ENCODE measurements around the gene FRG1. TPM values are rescaled to one million over a fixed set of nuclear protein-coding genes. Genes with fewer than 3 reads are reported as not detected.
"Not testable (repeated sequence)": the region's sequence is repeated elsewhere in the genome, so short reads cannot be mapped to it uniquely, and the experiment has no call there.

FRG1 gene
- polyA plus RNA-seq, 1 donor from 2014 or later = 104 TPM

DNA sequence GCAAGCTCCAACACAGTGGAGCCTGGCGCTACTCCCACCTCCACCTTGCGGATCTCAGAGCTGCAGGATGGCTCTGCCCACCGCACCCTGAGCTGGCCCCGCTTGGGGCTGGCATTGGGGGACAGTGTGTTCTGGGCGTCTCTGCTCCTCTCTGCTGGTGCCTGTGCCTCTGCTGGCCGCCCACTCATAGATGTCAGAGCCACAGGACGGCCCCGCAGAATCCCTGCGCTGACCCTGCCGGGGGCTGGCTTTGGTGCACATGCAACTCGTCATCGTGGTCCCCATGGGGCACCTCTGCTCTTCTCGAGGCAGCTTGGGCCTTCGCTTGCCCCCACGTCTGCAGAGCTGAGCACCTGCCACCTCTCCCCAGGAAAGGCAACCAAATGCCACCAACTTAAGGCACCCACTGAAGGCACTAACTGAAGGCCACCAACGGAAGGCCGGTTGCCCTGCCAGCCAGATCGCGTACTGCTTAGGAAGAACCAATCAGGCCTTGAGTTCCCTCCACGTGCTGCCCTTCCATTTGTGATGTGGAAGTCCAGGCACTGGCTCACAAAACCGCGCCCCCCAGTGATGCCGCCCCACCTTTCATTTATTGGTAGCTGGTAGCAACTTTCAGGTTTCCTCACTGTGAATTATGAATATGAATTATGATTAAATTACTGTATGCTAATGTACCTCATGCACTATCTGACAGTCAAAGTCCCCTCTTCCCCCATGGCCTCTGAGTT lies 23.3 kb upstream of the FRG1 start:
- TF ChIP-seq RAD21 (conservative IDR thresholded peaks at IDR 0.05) = no peak
- TF ChIP-seq, protein P1, sequence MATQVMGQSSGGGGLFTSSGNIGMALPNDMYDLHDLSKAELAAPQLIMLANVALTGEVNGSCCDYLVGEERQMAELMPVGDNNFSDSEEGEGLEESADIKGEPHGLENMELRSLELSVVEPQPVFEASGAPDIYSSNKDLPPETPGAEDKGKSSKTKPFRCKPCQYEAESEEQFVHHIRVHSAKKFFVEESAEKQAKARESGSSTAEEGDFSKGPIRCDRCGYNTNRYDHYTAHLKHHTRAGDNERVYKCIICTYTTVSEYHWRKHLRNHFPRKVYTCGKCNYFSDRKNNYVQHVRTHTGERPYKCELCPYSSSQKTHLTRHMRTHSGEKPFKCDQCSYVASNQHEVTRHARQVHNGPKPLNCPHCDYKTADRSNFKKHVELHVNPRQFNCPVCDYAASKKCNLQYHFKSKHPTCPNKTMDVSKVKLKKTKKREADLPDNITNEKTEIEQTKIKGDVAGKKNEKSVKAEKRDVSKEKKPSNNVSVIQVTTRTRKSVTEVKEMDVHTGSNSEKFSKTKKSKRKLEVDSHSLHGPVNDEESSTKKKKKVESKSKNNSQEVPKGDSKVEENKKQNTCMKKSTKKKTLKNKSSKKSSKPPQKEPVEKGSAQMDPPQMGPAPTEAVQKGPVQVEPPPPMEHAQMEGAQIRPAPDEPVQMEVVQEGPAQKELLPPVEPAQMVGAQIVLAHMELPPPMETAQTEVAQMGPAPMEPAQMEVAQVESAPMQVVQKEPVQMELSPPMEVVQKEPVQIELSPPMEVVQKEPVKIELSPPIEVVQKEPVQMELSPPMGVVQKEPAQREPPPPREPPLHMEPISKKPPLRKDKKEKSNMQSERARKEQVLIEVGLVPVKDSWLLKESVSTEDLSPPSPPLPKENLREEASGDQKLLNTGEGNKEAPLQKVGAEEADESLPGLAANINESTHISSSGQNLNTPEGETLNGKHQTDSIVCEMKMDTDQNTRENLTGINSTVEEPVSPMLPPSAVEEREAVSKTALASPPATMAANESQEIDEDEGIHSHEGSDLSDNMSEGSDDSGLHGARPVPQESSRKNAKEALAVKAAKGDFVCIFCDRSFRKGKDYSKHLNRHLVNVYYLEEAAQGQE (IDR thresholded peaks at IDR 0.05; ENCODE audit: borderline replicate concordance) = no peak
- no peak for TF ChIP-seq EP300 (conservative IDR thresholded peaks at IDR 0.05; ENCODE audit: poor library complexity, severe bottlenecking)
- TF ChIP-seq, protein P2, sequence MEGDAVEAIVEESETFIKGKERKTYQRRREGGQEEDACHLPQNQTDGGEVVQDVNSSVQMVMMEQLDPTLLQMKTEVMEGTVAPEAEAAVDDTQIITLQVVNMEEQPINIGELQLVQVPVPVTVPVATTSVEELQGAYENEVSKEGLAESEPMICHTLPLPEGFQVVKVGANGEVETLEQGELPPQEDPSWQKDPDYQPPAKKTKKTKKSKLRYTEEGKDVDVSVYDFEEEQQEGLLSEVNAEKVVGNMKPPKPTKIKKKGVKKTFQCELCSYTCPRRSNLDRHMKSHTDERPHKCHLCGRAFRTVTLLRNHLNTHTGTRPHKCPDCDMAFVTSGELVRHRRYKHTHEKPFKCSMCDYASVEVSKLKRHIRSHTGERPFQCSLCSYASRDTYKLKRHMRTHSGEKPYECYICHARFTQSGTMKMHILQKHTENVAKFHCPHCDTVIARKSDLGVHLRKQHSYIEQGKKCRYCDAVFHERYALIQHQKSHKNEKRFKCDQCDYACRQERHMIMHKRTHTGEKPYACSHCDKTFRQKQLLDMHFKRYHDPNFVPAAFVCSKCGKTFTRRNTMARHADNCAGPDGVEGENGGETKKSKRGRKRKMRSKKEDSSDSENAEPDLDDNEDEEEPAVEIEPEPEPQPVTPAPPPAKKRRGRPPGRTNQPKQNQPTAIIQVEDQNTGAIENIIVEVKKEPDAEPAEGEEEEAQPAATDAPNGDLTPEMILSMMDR (IDR thresholded peaks at IDR 0.05; ENCODE audit: poor library complexity, severe bottlenecking) = no peak
- Histone ChIP-seq H3K79me2 (replicated peaks; ENCODE audit: insufficient read depth, low read length) (no peaks in the 10 kb centered on the region), H3K9ac (ENCODE audit: low read length) (no peak overlapping the region), H2AFZ (ENCODE audit: low read depth, low read length) (no peak overlapping the region), H3K4me3 (ENCODE audit: low read length) (no peak overlapping the region), H3F3A (ENCODE audit: insufficient read depth, low read length, poor library complexity, severe bottlenecking) (no peaks in the 10 kb centered on the region), H3K9me2 (ENCODE audit: insufficient read depth, low read length) (no peaks in the 10 kb centered on the region), H3K9me3 (ENCODE audit: low read length) (no peaks in the 10 kb centered on the region), H3K4me2 (ENCODE audit: low read length) (no peak overlapping the region), H3K27me3 (ENCODE audit: insufficient read depth, low read depth, low read length) (no peaks in the 10 kb centered on the region), H3K27ac (ENCODE audit: low read length) (no peak overlapping the region), H3K36me3 (ENCODE audit: insufficient read depth, low read length) (no peaks in the 10 kb centered on the region), H4K20me1 (ENCODE audit: insufficient read depth) (no peaks in the 10 kb centered on the region)

DNA sequence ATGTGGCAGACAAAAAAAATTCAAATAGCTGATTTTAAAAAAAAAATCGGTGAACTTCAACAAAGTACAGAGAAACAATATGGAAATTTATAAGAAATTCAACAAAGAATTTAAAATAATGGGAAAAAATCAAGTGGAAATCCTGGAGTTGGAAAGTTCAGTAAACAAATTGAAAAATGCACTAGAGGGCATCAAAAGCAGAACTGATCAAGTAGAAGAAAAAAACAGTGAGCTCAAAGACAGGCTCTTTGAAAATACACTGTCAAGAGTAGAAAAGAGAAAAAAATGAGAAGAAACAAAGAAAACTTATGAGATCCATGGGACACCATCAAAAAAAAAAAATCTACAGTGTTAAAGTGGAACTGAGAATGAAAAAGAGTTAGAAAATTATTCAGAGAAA lies 19.6 kb upstream of the FRG1 start:
- no peak overlapping the region for H2AFZ ChIP-seq (ENCODE audit: low read depth, low read length)
- TF ChIP-seq EZH2 (IDR thresholded peaks at IDR 0.05; ENCODE audit: borderline replicate concordance, insufficient read depth, low read length, poor library complexity, severe bottlenecking) = no peak
- TF ChIP-seq SMC3 (conservative IDR thresholded peaks at IDR 0.05; ENCODE audit: poor library complexity) = no peak
- TF ChIP-seq, protein P2 (IDR thresholded peaks at IDR 0.05; ENCODE audit: poor library complexity, severe bottlenecking) = no peak
- TF ChIP-seq, protein P1 (IDR thresholded peaks at IDR 0.05; ENCODE audit: borderline replicate concordance) = no peak
- TF ChIP-seq TAF1 (IDR thresholded peaks at IDR 0.05; ENCODE audit: low read depth) = no peak
- TF ChIP-seq POLR2AphosphoS5 (IDR thresholded peaks at IDR 0.05) = no peak
- TF ChIP-seq RAD21 (conservative IDR thresholded peaks at IDR 0.05) = no peak
- TF ChIP-seq EP300 (conservative IDR thresholded peaks at IDR 0.05; ENCODE audit: poor library complexity, severe bottlenecking) = no peak
- TF ChIP-seq MXI1 (conservative IDR thresholded peaks at IDR 0.05; ENCODE audit: poor library complexity, severe bottlenecking) = no peak
- no peaks in the 10 kb centered on the region for H3F3A ChIP-seq (ENCODE audit: insufficient read depth, low read length, poor library complexity, severe bottlenecking)
- H3K36me3 ChIP-seq (ENCODE audit: insufficient read depth, low read length) = no peaks in the 10 kb centered on the region
- H3K9me3 ChIP-seq (ENCODE audit: low read length) = no peaks in the 10 kb centered on the region
- no peak overlapping the region for H3K27ac ChIP-seq (ENCODE audit: low read length)
- H3K4me3 ChIP-seq (ENCODE audit: low read length) = no peak overlapping the region
- H3K4me2 ChIP-seq (ENCODE audit: low read length) = no peak overlapping the region
- H4K20me1 ChIP-seq (ENCODE audit: insufficient read depth) = no peaks in the 10 kb centered on the region
- no peaks in the 10 kb centered on the region for H3K79me2 ChIP-seq (replicated peaks; ENCODE audit: insufficient read depth, low read length)
- H3K27me3 ChIP-seq (ENCODE audit: insufficient read depth, low read depth, low read length) = no peaks in the 10 kb centered on the region
- no peaks in the 10 kb centered on the region for H3K9me2 ChIP-seq (ENCODE audit: insufficient read depth, low read length)
- no peak overlapping the region for H3K9ac ChIP-seq (ENCODE audit: low read length)

DNA sequence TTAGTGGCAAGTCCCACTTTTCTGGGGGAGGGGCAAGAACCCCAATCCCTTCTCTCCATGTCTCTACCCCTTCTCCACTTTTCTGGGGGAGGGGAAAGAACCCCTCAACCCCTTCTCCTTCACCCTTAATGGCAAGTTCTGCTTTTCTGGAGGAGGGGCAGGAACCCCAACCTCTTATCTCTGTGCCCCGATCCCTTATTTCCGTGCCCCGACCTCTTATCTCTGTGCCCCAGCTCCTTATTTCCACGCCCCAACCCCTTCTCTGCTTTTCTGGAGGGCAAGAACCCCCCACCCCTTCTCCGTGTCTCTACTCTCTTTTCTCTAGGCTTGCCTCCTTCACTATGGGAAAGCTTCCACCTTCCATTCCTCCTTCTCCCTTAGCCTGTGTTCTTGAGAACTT lies 13.9 kb upstream of the FRG1 start:
- not testable (repeated sequence) for H3K9me3 ChIP-seq (ENCODE audit: low read length); H3F3A ChIP-seq (ENCODE audit: insufficient read depth, low read length, poor library complexity, severe bottlenecking)

More for the DNA sequence above, 13.9 kb upstream of the FRG1 start:
- not testable (repeated sequence) for H3K9me2 ChIP-seq (ENCODE audit: insufficient read depth, low read length); H4K20me1 ChIP-seq (ENCODE audit: insufficient read depth); H3K27ac ChIP-seq (ENCODE audit: low read length); H3K36me3 ChIP-seq (ENCODE audit: insufficient read depth, low read length); H3K4me2 ChIP-seq (ENCODE audit: low read length); H3K79me2 ChIP-seq (replicated peaks; ENCODE audit: insufficient read depth, low read length); H3K27me3 ChIP-seq (ENCODE audit: insufficient read depth, low read depth, low read length); H2AFZ ChIP-seq (ENCODE audit: low read depth, low read length); H3K4me3 ChIP-seq (ENCODE audit: low read length); H3K9ac ChIP-seq (ENCODE audit: low read length)

All from neural cell (in vitro differentiated cells).